Lower leg skin (tissue), 3 donors: ENCODE data around the gene ZNF695.

ENCODE experiments used
- CTCF ChIP-seq, 3 donors: fragments of 450-650 bp; IDR thresholded peaks; one replicate each; pipeline ENCODE4 v1.5.1; 2016; ENCODE audit warnings: antibody characterized with exemption in 3 of 3, mild to moderate bottlenecking in 3 of 3, moderate library complexity in 2 of 3
- POLR2A ChIP-seq, 2 donors: fragments of 450-650 bp; IDR thresholded peaks; one replicate each; pipeline ENCODE4 v1.6.1; 2016 to 2017; ENCODE audit warnings: antibody characterized with exemption in 2 of 2, mild to moderate bottlenecking in 1 of 2, moderate library complexity in 1 of 2

- TF ChIP-seq POLR2A (IDR thresholded peaks at IDR 0.05) (no peak), CTCF (IDR thresholded peaks at IDR 0.05) (no peak)
These were observed 61.5 kb downstream of the ZNF695 start for GRCh38 chr1:246946366-246946765.
